ENCODE results near the gene CDKL2. TPM values are rescaled to one million over a fixed set of nuclear protein-coding genes. Genes with fewer than 3 reads are reported as not detected.

CDKL2 gene
- total and polyA plus RNA-seq, 2 of the 8 experiments (the other 6 are each of a cell fraction or from before 2014, with no cell fraction given) = 1.4 to 2.1 TPM

GRCh38 chr4:75555294-75556164, 74.8 kb downstream of the CDKL2 start, which contains the start of gene ODAPH (continued):
- TF ChIP-seq CHD7 (IDR thresholded peaks at IDR 0.05; ENCODE audit: insufficient replicate concordance, low read length) (no peak), NRF1 (IDR thresholded peaks at IDR 0.05; ENCODE audit: low read depth, low read length) (no peak), ATF3 (IDR thresholded peaks at IDR 0.05; ENCODE audit: insufficient read depth, low read depth, low read length) (no peak), TAF7 (optimal IDR thresholded peaks at IDR 0.05; ENCODE audit: borderline replicate concordance, low read depth, low read length) (no peak), SP1 (IDR thresholded peaks at IDR 0.05; ENCODE audit: low read depth, low read length) (no peak), BRCA1 (IDR thresholded peaks at IDR 0.05; ENCODE audit: low read depth, low read length) (no peak), SIX5 (IDR thresholded peaks at IDR 0.05; ENCODE audit: low read depth, low read length) (no peak), GTF2F1 (IDR thresholded peaks at IDR 0.05; ENCODE audit: borderline replicate concordance, low read depth, low read length) (no peak), SP4 (IDR thresholded peaks at IDR 0.05; ENCODE audit: low read length) (no peak), MAX (IDR thresholded peaks at IDR 0.05) (no peak)

Measured in H1 (cell line).